Measurements from ENCODE around the gene ADAMTSL5.

Gene ADAMTSL5

DNA sequence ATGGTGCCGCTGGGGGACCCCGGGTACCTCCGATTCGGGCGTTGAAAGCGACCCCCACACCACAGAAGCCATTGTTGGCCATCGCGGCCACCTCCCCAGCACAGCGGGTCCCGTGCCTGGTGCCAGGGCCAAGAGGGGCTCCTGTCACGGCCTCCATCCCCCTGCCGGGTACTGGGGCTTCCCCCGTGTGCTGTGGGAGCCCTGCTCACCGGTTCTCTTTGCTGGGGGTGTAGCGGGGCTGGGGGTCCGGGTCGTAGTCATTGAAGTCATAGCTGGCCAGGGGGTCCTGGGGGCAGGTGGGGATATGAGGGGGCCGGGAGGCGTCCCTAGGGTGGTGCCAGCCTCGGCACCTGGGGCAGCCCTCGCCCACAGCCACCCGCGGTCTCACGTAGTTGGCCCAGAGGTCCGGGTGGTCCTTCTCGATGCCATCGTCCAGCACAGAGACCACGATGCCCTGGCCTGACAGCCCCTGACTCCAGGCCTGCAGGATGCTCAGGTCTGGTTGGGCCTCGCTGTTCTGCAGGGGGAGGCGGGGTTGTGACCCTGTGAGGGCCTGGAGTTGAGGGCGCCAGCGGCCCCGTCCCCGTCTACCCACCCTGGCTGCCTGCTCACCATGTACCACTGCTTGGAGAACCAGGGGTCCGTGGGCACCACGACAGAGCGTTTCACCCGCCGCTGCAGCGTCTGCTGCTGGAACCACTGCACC is 25.1 kb downstream of the ADAMTSL5 start:
- DNase-seq (ENCODE audit: low read depth) = no peak
- TF ChIP-seq, protein P1, sequence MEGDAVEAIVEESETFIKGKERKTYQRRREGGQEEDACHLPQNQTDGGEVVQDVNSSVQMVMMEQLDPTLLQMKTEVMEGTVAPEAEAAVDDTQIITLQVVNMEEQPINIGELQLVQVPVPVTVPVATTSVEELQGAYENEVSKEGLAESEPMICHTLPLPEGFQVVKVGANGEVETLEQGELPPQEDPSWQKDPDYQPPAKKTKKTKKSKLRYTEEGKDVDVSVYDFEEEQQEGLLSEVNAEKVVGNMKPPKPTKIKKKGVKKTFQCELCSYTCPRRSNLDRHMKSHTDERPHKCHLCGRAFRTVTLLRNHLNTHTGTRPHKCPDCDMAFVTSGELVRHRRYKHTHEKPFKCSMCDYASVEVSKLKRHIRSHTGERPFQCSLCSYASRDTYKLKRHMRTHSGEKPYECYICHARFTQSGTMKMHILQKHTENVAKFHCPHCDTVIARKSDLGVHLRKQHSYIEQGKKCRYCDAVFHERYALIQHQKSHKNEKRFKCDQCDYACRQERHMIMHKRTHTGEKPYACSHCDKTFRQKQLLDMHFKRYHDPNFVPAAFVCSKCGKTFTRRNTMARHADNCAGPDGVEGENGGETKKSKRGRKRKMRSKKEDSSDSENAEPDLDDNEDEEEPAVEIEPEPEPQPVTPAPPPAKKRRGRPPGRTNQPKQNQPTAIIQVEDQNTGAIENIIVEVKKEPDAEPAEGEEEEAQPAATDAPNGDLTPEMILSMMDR (conservative IDR thresholded peaks at IDR 0.05; ENCODE audit: low read depth, low read length) = no peak
- no peak overlapping the region for H3K4me3 ChIP-seq (ENCODE audit: low read depth, low read length)

DNA sequence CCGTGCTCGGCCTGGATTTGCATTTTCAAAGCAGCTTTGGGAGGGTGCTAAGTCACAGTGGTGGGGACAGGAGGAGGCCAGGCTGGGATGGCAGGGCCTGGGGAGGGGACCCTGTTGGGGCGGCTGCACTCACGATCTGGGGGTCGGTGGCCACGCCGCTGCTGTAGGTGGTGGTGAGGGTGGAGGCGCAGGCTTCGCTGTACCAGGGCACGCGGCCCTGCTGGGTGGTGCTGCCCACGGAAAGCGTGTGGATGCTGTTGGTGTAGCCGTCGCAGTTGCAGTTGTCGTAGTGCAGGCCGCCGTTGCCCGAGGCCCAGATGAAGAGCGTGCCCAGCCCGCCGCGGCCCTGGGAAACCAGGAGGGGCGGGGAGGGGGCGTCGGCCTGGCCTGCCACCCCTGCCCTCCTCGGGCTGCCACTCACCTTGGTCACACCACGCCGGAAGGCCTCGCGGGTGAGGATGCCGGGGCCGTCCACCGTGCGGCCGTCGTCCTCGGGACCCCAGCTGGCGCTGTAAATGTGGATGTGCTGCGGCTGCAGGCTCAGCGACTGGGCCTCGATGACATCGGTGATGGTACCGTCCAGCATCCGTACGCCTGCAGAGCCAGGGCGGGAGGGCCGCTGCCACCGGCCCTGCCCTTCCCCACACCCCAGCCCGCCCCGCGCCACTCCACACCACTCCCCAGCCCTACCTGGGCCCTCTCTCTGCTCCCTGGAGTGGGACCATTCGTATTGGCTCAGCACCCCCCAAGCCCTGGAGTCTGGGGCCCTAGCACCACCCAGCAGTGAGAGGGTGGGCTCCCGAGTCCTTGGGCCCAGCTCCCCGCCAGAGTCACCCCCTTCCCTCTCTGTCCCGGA is 25.9 kb downstream of the ADAMTSL5 start:
- TF ChIP-seq, protein P1 (conservative IDR thresholded peaks at IDR 0.05; ENCODE audit: low read depth, low read length) = no peak
- H3K4me3 ChIP-seq (ENCODE audit: low read depth, low read length) = no peak overlapping the region
- DNase-seq (ENCODE audit: low read depth) = no peak

- DNase-seq (ENCODE audit: low read depth) = no peak
- no peak overlapping the region for H3K4me3 ChIP-seq (ENCODE audit: low read depth, low read length)
- TF ChIP-seq, protein P1 (conservative IDR thresholded peaks at IDR 0.05; ENCODE audit: low read depth, low read length) = no peak
These were observed 28.8 kb downstream of the ADAMTSL5 start for GRCh38 chr19:1483979-1484428.

DNA sequence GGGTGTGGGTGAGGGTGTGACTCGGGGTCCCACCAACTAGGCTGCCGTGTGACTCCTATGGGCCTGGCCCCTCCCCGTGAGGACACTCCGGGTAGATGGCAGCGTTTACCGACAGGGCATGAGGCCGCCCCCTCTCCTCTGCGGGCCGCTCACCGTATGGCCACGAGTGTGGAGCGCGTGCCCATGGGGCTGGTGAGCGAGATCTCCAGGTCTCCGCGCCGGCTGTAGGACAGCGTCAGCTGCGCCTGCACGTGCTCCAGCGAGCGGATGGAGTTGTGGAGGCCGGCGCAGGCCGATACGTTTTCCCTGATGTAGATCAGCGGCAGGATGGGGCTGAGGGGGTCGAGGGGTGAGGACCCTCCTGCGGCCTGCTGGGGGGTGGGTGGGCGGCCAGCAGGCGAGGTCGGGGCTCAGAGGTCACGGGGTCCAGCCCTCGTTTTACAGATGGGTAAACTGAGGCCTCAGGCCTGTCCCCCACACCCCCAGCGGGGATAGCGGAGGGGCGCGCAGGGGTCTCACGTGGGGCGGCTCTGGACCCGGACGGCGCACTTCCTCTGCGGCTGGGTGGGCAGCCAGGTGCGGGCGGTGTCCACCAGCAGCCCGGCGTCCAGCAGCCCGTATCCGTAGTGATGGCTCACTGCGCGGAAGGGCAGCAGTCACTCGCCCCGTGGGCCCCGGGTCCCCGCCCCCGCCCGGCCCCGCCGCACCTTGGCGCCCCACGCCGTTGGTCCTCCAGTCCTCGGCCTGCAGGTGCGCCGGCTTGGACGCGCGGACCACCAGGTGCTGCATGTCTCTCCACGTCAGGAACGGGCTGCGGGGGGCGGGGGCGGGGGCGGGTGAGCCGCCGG is 29.5 kb downstream of the ADAMTSL5 start:
- H3K4me3 ChIP-seq (ENCODE audit: low read depth, low read length) = no peak overlapping the region
- TF ChIP-seq, protein P1 (conservative IDR thresholded peaks at IDR 0.05; ENCODE audit: low read depth, low read length) = no peak
- DNase-seq (ENCODE audit: low read depth) = no peak

DNA sequence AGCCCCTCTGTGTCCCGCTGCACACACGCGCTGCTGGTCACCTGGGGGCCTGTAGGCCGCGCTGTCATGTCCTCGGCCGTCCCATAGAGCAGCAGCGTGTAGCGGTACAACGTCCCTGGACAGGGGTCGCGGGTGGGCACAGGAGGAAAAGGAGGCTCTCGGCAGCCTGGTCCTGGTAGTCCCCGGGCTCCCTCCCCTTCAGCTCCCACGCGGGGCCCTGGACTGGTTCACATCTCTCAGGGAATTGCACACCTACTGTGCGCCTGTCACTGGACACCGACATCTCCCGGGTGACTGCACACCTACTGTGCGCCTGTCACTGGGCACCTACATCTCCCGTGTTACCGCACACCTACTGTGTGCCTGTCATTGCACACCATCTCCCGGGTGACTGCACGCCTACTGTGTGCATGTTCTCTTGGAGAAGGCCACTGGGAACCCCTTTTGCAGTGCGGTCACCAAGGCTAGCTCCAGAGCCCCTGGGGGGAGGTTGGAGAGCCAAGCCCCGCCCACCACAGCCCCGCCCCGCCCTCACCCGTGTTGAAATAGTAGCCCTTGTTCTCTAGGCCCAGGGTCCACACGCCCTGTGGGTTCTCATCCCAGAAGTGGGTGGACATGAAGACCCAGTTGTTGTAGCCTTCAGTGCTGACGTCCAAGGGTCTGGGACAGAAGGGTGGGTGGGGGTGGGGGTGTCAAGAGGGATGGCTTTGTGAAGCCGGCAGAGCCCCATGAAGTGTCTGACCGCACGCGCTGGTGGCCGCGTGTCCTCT is 30.3 kb downstream of the ADAMTSL5 start:
- TF ChIP-seq, protein P1 (conservative IDR thresholded peaks at IDR 0.05; ENCODE audit: low read depth, low read length) = no peak
- no peak for DNase-seq (ENCODE audit: low read depth)
- no peak overlapping the region for H3K4me3 ChIP-seq (ENCODE audit: low read depth, low read length)

DNA sequence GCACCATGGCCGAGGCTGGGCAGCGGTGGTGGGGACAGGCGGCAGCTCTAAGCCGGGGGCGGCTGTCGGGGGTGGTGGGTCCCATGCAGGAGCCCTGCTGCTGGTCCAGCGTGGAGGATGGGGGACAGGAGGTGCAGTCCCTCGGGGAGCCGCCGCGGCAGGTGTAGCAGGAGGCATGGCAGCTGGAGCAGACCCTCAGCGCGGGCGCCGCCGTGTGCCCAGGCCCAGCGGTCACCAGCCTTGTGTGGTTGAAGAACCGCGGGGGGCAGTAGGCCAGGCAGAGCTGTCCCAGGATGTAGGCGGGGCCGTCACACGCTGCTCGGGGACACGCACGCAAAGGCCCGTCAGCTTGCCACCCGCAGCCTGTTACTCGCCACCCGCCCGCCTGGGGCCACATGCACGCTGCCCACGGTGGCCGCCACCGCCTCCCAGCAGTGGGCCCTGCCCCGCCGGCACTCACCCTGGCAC is 30.9 kb downstream of the ADAMTSL5 start:
- TF ChIP-seq, protein P1 (conservative IDR thresholded peaks at IDR 0.05; ENCODE audit: low read depth, low read length) = no peak
- no peak overlapping the region for H3K4me3 ChIP-seq (ENCODE audit: low read depth, low read length)
- DNase-seq (ENCODE audit: low read depth) = no peak
